HG02938 (cell line): ENCODE data around the gene MTHFS.

Experiments used
- ATAC-seq: cut with Tn5 transposase; IDR thresholded peaks from one replicate; pipeline ENCODE4 v1.9.1; 2021; ENCODE audit warnings: mild to moderate bottlenecking, moderate library complexity; ENCODE audit not compliant: unreplicated experiment

Gene MTHFS

DNA sequence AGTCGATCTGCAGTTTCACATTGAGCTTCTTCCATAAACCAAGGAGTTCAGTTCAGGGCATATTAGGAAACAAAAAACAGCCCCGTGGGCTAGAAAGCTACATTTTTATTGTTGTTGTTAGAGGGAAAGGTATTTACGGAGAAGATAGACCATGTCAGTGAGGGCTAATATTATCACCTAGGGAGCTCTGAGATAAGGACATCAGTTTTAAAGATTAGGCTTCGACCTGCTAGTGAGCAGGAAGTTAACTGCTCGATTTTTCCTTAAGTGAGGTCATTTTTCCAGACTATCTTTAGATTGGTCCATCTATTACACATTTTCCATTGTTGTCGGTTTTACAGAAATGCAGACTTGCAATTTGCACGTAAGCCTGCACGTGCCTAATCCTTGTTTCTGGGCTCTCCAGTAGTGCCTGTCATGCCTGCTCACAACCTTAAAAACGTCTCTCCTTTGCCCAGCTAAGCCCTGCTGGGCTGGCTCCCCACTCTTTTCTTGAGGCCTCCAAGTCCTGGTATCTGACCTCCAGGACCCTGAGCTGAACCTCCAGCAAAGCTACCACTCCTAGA is 72.6 kb downstream of the MTHFS start:
- ATAC-seq = no peak

DNA sequence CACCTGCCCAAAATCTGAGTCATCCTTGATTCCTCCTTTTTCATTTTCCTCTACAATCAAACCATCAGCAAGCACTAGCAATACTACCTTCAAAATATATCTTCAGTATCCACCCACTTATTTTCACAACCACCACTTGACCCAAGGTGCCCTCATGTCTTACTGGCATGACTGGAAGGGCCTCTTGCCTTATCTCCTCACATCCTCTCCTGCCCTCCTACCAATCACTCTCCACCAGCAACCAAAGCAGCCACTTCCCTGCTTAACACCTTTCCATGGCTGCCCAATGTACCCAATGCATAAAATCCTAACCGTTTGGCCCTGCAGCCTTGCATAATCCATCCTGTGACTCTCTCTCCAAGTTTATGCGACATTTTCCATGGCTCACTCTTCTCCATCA is 76.0 kb downstream of the MTHFS start:
- no peak for ATAC-seq

DNA sequence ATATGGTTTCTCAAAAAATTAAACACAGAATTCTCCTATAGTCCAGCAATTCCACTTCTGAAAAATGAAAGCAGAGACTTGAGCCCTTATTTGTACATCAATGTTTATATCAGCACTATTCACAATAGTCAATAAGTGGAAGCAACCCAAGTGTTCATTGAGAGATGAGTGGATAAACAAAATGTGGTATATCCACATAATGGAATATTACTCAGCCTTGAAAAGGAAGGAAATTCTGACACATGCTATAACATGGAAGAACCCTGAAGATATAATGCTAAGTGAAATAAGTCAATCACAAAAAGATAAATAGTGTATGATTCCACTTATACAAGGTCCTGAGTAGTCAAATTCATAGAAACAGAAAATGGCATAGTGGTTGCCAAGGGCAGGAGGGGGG is 76.6 kb downstream of the MTHFS start:
- ATAC-seq = no peak

DNA sequence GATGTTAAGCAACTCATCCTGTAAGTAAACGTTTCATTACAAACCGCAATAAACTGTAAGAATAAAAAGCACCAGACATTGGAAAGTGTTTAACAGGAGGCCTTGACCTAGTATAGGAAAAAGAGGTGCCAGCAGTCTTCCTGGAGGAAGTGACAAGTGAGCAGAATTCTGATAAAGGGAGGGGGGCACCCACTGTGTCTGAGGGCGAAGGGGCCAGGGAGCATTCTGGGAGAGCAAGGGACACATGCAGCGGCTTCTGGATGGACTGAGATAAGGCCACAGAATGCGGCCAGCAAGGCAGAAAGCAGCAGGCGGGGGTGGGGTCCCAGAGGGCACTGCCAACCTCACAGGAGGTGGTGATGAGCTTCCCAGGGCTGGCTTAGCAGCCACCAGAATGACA is 80.2 kb downstream of the MTHFS start:
- ATAC-seq = no peak

DNA sequence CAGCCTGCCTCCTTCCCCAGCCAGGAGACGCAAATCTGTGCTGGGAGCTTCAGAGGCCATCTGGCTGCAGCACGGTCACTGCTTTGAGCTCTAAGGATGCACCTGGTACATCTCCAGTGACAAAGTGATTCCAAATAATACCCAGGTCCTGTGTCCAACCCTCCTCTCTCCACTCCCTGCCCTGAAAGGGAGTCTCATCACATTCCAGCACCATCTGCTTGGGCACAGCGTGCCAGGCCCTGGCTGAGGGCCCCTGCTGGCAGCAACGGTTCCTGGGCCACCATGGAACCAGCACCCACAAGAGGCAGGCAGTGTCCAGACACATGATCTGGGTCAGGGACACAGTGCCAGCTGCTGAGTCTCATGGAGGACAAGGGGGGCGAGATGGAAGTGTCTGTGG is 81.3 kb downstream of the MTHFS start:
- no peak for ATAC-seq

DNA sequence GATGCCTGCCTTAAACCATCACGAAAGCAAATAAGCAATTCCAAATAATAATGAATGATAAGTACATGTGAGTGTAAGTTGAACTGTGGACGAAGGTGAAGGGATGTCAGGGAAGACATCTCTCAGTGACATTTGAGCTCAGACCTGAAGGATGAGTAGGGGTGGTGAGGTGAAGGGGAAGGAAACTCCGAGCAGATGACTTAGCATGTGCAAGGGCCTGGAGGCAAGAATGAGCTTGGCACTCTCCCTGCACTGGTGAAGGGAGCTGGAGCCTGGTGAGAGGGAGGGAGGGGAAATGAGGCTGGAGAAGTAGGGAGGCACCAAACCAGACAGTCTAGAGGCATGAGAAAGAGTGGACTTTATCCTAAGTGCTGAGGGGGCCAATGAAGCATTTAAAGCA is 84.3 kb downstream of the MTHFS start:
- ATAC-seq = no peak

DNA sequence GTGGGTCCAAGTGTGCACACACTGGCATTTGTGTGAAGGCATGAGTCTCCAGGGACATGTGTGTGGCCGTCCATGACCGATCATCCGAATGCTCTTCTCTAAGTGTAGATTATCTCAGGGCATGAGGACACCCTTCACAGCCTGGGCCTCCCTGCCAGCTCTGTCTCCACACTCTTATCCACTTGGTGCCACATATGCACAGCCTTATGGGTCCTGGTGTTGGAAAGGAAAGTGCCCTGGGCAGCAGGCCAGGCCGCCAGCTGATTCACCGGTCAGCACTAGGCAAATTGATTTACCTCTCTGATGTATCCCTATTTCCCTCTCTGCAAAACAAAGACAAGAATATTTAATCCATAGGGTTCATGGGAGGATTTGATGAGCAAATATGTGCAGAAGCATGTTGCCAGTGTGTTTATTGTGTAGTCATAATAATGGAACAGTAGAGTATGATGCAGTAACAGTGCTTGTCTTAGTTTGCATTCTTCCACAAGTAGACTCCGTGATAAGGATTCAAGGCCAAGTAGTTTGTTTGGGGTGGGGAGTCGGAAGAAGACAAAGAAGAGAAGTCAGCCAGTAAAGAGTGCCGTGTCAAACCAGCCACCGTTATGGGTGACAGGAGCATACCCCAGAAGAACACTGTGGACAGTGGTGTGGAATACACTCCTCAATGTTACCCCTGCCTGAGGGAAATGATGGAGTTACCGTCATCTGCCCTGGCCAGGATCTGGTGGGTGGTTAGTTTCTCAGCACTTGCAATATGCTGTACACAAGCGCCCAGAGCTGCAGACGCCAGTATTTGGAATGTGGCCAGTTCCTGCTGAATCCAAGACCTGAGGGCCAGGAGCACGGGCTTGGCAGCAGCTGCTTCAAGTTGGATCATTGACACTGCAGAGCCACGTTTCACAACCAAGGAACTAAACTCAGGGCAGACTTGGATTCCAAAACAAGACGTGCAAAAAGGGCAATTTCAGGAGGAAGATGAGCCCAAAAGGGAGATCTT is 85.1 kb downstream of the MTHFS start:
- no peak for ATAC-seq

DNA sequence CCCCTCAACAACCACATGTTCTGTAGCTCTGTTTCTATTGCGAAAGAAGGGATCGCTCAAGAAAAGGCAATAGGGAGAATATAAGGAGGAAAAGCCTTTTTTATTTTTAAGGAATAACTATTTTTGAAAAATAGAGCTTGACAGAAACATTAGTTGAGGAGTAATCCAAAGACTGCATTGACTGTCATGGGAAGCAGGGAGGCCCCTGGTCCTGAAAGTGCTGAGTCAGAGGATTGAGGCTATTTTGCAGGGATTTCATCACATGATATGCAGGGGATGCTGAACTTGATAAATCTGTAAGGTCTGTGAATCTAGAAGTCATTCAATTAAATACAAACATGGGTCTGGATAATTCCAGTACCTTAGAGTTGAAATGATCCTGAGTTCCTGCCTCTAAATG is 92.0 kb downstream of the MTHFS start:
- ATAC-seq = no peak

DNA sequence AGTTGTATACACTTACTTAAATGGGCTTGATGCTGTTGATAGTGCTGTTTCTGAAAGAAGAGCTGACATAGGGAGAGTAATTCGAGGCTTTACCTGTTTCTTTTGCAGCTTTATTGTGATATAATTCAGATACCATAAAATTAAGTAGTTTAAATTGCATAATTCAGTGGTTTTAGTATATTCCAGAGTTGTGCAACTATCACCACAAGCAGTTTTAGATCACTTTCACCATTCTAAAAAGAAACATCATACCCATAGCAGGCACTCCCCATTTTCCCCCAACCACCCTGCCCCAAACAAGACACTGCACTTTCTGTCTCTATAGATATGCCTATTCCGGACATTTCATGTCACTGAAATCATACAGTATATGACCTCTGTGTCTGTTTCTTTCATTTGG is 98.5 kb downstream of the MTHFS start:
- no peak for ATAC-seq
